ENCODE data around the gene NPAS3.

NPAS3 gene

DNA sequence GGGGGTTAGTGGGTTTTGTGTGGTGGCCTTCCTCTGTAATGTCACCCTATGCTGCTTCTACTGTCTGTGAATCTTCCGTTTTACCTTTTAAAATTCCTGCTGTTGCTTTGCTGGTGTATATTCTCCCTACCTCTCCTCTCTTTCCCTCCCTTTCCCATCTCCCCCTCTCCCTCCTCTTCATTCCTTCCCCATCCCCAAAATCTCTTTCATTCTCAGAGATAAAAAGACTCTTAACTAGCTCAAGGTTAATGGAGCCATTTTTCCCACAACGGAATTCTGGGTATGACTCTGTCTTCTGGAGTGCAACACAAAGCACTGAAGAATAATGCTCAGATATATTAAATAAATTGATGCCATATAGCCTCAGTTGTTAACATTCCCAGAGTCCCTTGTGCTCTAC lies 864.1 kb downstream of the NPAS3 start (continued):
- TF ChIP-seq PATZ1 (tag by site-specific recombination; IDR thresholded peaks at IDR 0.05): no peak

DNA sequence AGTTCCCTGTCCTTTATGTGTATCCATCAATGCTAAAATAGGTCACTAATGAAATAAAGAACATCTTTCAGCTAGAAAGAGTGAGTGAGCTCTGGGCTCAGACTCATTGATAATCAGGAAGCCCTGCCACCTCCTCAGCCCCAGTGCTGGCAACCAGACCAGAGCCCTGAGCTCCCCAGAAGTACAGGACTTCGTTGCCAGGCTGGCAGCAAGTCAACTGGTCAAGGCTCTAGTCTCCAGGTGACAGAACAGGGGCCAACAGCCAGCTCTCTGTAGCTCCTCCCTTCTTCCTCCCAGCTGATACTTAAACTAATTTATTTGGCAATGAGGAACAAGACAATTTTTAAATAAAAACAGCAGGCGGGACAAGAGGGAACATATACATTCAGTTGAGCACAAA lies 866.9 kb downstream of the NPAS3 start:
- Histone ChIP-seq H3K4me1 (ENCODE audit: control insufficient read depth, insufficient read depth, low read length) (no peaks in the 10 kb centered on the region), H3K36me3 (ENCODE audit: control insufficient read depth in 2 of 2, insufficient read depth in 1 of 2, low read length in 2 of 2) (no peaks in the 10 kb centered on the region), H3K4me3 (ENCODE audit: low read depth, low read length) (no peak overlapping the region), H3K9me3 (ENCODE audit: control insufficient read depth, insufficient read depth, low read depth, low read length) (no peaks in the 10 kb centered on the region), H3K27ac (ENCODE audit: extremely low read depth, low read depth, low read length) (no peak overlapping the region)
- TF ChIP-seq ZNF146 (tag by site-specific recombination; IDR thresholded peaks at IDR 0.05) (no peak), ZNF19 (tag by site-specific recombination; IDR thresholded peaks at IDR 0.05; ENCODE audit: low read depth) (no peak), ZBTB48 (tag by site-specific recombination; IDR thresholded peaks at IDR 0.05) (no peak), WT1 (tag by site-specific recombination; IDR thresholded peaks at IDR 0.05) (no peak), BCL11A (tag by site-specific recombination; IDR thresholded peaks at IDR 0.05; ENCODE audit: low read depth) (no peak), ZSCAN30 (tag by site-specific recombination; IDR thresholded peaks at IDR 0.05) (no peak), ZNF248 (tag by site-specific recombination; IDR thresholded peaks at IDR 0.05) (no peak), ZNF214 (tag by site-specific recombination; IDR thresholded peaks at IDR 0.05; ENCODE audit: borderline replicate concordance) (no peak), ZNF335 (tag by site-specific recombination; conservative IDR thresholded peaks at IDR 0.05) (no peak), REPIN1 (tag by site-specific recombination; IDR thresholded peaks at IDR 0.05; ENCODE audit: low read depth) (no peak), ZNF560 (tag by site-specific recombination; IDR thresholded peaks at IDR 0.05; ENCODE audit: borderline replicate concordance) (no peak)
- TF ChIP-seq, protein P1, sequence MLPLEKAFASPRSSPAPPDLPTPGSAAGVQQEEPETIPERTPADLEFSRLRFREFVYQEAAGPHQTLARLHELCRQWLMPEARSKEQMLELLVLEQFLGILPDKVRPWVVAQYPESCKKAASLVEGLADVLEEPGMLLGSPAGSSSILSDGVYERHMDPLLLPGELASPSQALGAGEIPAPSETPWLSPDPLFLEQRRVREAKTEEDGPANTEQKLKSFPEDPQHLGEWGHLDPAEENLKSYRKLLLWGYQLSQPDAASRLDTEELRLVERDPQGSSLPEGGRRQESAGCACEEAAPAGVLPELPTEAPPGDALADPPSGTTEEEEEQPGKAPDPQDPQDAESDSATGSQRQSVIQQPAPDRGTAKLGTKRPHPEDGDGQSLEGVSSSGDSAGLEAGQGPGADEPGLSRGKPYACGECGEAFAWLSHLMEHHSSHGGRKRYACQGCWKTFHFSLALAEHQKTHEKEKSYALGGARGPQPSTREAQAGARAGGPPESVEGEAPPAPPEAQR (tag by site-specific recombination; IDR thresholded peaks at IDR 0.05): no peak
- ChIA-PET CTCF (interaction anchor here (0.6 kb wide), 1 partner anchor 146 kb away, joined by 3 read pairs; no protein-coding TSS in a partner anchor), POLR2A (no interaction called here)

DNA sequence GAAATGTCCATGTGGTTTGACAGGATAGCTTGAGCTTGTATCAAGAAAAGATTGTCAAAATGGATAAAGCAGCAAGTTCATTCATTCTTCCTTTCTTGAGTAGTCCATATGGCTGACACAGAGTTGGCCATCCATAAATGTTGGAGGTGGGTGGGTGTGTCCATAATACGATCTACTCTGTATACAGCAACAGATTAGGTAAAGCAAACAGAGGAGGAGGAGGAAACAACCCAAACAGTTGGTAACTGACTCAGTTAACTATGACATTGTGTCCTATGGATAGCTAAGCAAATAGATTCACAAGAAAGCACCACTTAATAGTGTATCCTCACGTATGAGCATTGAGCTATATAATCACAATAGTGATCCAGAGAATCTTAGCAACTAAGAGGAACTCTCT lies 868.2 kb downstream of the NPAS3 start:
- CTCF ChIA-PET: interaction anchor here (0.9 to 2.0 kb wide), 2 partner anchors 14 to 43 kb away, joined by 3 to 6 read pairs; no protein-coding TSS in a partner anchor
- Histone ChIP-seq H3K27ac (ENCODE audit: extremely low read depth, low read depth, low read length) (no peak overlapping the region), H3K4me3 (ENCODE audit: low read depth, low read length) (no peak overlapping the region), H3K9me3 (ENCODE audit: control insufficient read depth, insufficient read depth, low read depth, low read length) (no peaks in the 10 kb centered on the region), H3K36me3 (ENCODE audit: control insufficient read depth in 2 of 2, insufficient read depth in 1 of 2, low read length in 2 of 2) (no peaks in the 10 kb centered on the region), H3K4me1 (ENCODE audit: control insufficient read depth, insufficient read depth, low read length) (no peaks in the 10 kb centered on the region)
- TF ChIP-seq ZNF19 (tag by site-specific recombination; IDR thresholded peaks at IDR 0.05; ENCODE audit: low read depth) (no peak), ZNF792 (tag by site-specific recombination; IDR thresholded peaks at IDR 0.05) (no peak), ZNF600 (tag by site-specific recombination; IDR thresholded peaks at IDR 0.05) (no peak), ZFHX2 (tag by site-specific recombination; conservative IDR thresholded peaks at IDR 0.05) (no peak), ZNF394 (tag by site-specific recombination; IDR thresholded peaks at IDR 0.05; ENCODE audit: borderline replicate concordance) (no peak), ZSCAN4 (tag by site-specific recombination; IDR thresholded peaks at IDR 0.05) (no peak), KLF17 (tag by site-specific recombination; IDR thresholded peaks at IDR 0.05) (no peak), ZNF707 (tag by site-specific recombination; IDR thresholded peaks at IDR 0.05) (no peak), PATZ1 (tag by site-specific recombination; IDR thresholded peaks at IDR 0.05) (no peak)
- TF ChIP-seq, protein P2, sequence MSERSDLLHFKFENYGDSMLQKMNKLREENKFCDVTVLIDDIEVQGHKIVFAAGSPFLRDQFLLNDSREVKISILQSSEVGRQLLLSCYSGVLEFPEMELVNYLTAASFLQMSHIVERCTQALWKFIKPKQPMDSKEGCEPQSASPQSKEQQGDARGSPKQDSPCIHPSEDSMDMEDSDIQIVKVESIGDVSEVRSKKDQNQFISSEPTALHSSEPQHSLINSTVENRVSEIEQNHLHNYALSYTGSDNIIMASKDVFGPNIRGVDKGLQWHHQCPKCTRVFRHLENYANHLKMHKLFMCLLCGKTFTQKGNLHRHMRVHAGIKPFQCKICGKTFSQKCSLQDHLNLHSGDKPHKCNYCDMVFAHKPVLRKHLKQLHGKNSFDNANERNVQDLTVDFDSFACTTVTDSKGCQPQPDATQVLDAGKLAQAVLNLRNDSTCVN (tag by site-specific recombination; optimal IDR thresholded peaks at IDR 0.05): no peak
- POLR2A ChIA-PET: no interaction called here
